ENCODE measurements around the gene ACSM5.
"Not testable (repeated sequence)": the region's sequence is repeated elsewhere in the genome, so short reads cannot be mapped to it uniquely, and the experiment has no call there.

ACSM5 gene

GRCh38 chr16:20459227-20459626 lies 49.9 kb downstream of the ACSM5 start:
- not testable (repeated sequence) for DNase-seq

DNA sequence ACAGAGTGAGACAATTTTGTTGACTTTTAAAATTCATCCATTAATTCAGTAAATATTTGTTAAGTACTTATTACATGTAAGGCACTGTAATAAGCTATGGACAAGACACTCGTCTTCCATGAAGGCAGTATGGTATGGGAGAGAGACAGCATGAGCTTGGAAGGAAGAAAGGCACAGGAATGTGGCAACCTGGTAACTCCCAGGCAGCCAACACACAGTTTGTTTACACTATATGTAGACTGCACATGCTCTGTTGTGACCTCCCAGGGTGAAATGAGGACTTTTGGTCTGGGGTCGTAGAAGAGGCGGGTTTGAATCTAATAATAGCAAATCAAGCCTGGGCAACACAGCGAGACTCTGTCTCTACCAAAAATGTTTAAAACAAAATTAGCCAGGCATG lies 51.0 kb downstream of the ACSM5 start:
- not testable (repeated sequence) for DNase-seq

- peak; percentile 7 for DNase-seq
Observed at GRCh38 chr16:20468954-20469353, 59.6 kb downstream of the ACSM5 start.

DNA sequence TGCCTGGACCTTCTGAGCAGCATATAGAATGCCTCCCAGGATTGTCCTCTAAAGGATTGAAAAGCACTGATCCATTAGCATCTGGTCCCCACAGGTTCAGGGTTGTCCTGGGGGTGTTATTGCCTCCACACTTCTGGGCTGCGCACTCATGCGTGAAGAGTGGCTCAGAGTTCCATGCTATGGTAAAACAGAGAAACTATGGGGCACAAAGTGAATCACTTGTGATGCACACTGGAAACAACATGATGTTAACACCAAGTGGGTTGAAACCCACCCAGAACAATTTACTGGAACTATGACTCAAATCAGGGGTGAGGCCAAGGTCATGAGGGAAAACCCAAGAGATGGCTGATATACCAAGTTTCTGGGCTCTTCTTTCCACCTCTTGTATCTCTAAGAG lies 60.6 kb downstream of the ACSM5 start:
- not testable (repeated sequence) for DNase-seq

GRCh38 chr16:20470732-20471131 lies 61.4 kb downstream of the ACSM5 start:
- DNase-seq: not testable (repeated sequence)

DNA sequence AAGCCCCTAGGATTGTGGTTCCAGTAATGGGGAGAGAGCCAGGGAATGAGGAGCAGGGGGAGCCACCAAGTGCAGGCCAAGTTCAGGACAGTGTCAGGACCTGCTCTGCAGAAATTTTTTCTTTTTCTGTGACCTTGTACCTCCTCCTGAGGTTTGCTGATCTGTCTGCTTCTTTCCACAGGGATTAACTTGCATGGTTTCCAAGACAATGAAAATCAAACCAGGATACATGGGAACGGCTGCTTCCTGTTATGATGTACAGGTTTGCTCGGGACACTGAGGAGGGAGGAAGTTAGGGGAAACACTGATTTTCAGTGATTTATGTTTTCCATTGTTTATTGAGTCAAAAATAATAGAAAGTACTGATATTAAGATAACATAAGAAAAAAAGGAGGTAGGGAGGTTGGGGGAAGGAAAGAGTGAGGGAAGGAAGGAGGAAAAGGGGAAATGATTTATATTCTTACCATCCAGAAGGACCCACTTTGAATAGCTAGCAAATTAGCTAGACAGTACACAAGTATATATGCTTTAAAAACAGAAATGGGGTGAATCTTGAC lies 67.9 kb downstream of the ACSM5 start:
- not testable (repeated sequence) for DNase-seq

- DNase-seq: not testable (repeated sequence)
Observed at GRCh38 chr16:20483989-20484388, 74.7 kb downstream of the ACSM5 start.

DNA sequence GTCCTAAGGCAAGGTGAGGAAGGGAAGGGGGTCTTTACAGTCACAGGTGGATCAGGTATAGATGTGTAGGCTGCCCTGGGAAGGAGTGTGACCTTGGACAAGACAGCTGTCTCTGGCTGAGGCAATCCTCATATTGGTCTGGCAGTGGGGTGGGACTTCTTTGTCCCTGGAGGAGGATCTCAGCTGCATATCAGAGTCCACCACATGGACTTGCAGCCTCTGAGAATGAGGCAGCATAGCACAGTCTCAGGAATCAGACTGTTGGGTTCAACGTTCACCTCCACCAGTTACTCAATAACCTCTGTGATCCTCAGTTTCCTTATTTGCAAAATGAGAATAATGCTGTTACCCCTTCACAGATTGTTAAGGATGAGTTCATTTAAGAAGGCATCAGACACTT lies 75.4 kb downstream of the ACSM5 start:
- DNase-seq: peak; percentile 55

- no peak for DNase-seq
Observed at GRCh38 chr16:20485408-20485807, 76.1 kb downstream of the ACSM5 start.

Data from OCI-M1 (cell line).